ENCODE measurements around the gene PITHD1.
"Not testable (repeated sequence)": the region's sequence is repeated elsewhere in the genome, so short reads cannot be mapped to it uniquely, and the experiment has no call there.

Gene PITHD1

GRCh38 chr1:23774174-23774880 is 3.9 kb upstream of the PITHD1 start:
- no peak for DNase-seq

- no peak for DNase-seq
Measured at GRCh38 chr1:23776217-23776616, 2.0 kb upstream of the PITHD1 start.

GRCh38 chr1:23779826-23780371 is 1.7 kb downstream of the PITHD1 start:
- DNase-seq: no peak

GRCh38 chr1:23783141-23783540 is 4.9 kb downstream of the PITHD1 start:
- not testable (repeated sequence) for DNase-seq

GRCh38 chr1:23784846-23785245 is 6.6 kb downstream of the PITHD1 start:
- DNase-seq: no peak

GRCh38 chr1:23787701-23788100 is 9.5 kb downstream of the PITHD1 start:
- no peak for DNase-seq

GRCh38 chr1:23788695-23789094 is 10.5 kb downstream of the PITHD1 start:
- no peak for DNase-seq

- peak; percentile 57 to 95 (median 90) for DNase-seq
Measured at GRCh38 chr1:23790696-23791515, 12.7 kb downstream of the PITHD1 start, which contains the start of gene LYPLA2. Gene LYPLA2 (plus strand): TSS chr1:23791145. CDS start chr1:23792683, 1,538 bp downstream.

- DNase-seq: peak in 2 of 14 donors; percentile 13 to 31
Measured at GRCh38 chr1:23791516-23792047, 13.4 kb downstream of the PITHD1 start.

GRCh38 chr1:23792151-23792945 is 14.1 kb downstream of the PITHD1 start:
- no peak for DNase-seq

- no peak for DNase-seq
Measured at GRCh38 chr1:23793018-23793781, 15.0 kb downstream of the PITHD1 start.

GRCh38 chr1:23793861-23794731 is 15.9 kb downstream of the PITHD1 start:
- no peak for DNase-seq

GRCh38 chr1:23794732-23795182 is 16.5 kb downstream of the PITHD1 start:
- DNase-seq: not testable (repeated sequence)

GRCh38 chr1:23795676-23796465 is 17.7 kb downstream of the PITHD1 start:
- no peak for DNase-seq

- no peak for DNase-seq
Measured at GRCh38 chr1:23796466-23797271, 18.5 kb downstream of the PITHD1 start.

- DNase-seq: no peak
Measured at GRCh38 chr1:23797478-23798448, 19.5 kb downstream of the PITHD1 start.

- DNase-seq: no peak
Measured at GRCh38 chr1:23798662-23799142, 20.5 kb downstream of the PITHD1 start.

Data from C1 segment of cervical spinal cord (tissue), 14 donors.